Endothelial cell of umbilical vein (primary cell): ENCODE measurements around the gene TMC1. TPM values are rescaled to one million over a fixed set of nuclear protein-coding genes. Genes with fewer than 3 reads are reported as not detected.

Source experiments
- BruUV-seq: library from RNA; stranded (reverse); fragments of 400-500 nt; replicated peaks from 2 replicates; lab custom pipeline; 2021; lab: Mats Ljungman, UMichigan
- CTCF ChIA-PET: fragments of 300-600, 350-600 bp; sonication (Branson Sonifier 250); formaldehyde crosslinking; loops from one replicate; lab custom pipeline; 2021; ENCODE audit warnings: antibody characterized with exemption, inconsistent platforms; lab: Charles Lee
- POLR2A ChIA-PET: fragments of 300-600, 350-600 bp; sonication (Branson Sonifier 250); formaldehyde crosslinking; loops from one replicate; lab custom pipeline; 2021; ENCODE audit warnings: antibody characterized with exemption, inconsistent platforms; lab: Charles Lee
- DNase-seq: peaks from one replicate; pipeline ENCODE4 v3.0.0-alpha.2; 2011; ENCODE audit warnings: low read depth, low spot score
- FAIRE-seq: peaks from 2 replicates; lab custom pipeline; 2011; peaks lifted over from hg19 to GRCh38; lab: Jason Lieb, UNC
- H2AFZ ChIP-seq: 2 replicates; pipeline ENCODE4 v1.6.0; 2012; ENCODE audit warnings: low read depth, low read length, control low read depth, inconsistent platforms
- H3K27ac ChIP-seq: 2 replicates; pipeline ENCODE4 v1.5.1; 2011; ENCODE audit warnings: low read depth, mild to moderate bottlenecking, control low read depth, low read length, moderate library complexity; ENCODE audit not compliant: insufficient read depth
- H3K27me3 ChIP-seq, 2 experiments: 2 replicates each; pipeline versions ENCODE4 v1.6.0 to v1.6.1; 2011; ENCODE audit warnings: low read length in 2 of 2, mixed read lengths in 1 of 2; ENCODE audit not compliant: control insufficient read depth in 2 of 2, insufficient read depth in 2 of 2
- H3K36me3 ChIP-seq, 2 experiments: 2 replicates in 1 of 2; 3 replicates in 1 of 2; pipeline ENCODE4 v1.5.1; 2011; ENCODE audit warnings: low read length in 2 of 2, mild to moderate bottlenecking in 1 of 2, moderate library complexity in 1 of 2; ENCODE audit not compliant: control insufficient read depth in 2 of 2, insufficient read depth in 2 of 2; ENCODE audit errors: extremely low read depth in 1 of 2
- H3K4me1 ChIP-seq: 3 replicates; pipeline ENCODE4 v1.5.1; 2011; ENCODE audit warnings: mild to moderate bottlenecking, low read length; ENCODE audit not compliant: control insufficient read depth, insufficient read depth; ENCODE audit errors: extremely low read depth
- H3K4me2 ChIP-seq: 2 replicates; pipeline ENCODE4 v1.6.1; 2011; ENCODE audit warnings: low read length, control low read depth, mixed read lengths; ENCODE audit not compliant: insufficient read depth
- H3K4me3 ChIP-seq, 3 experiments: fragments of 200-600 bp in 1 of 3; sonication (generic), shearing (Covaris generic) in 1 of 3; replicated peaks in 1 of 3; 2 replicates each; pipeline ENCODE4 v1.5.1; 2011 to 2016; ENCODE audit warnings: control low read depth in 3 of 3, low read length in 3 of 3, mild to moderate bottlenecking in 2 of 3, inconsistent platforms in 1 of 3, low read depth in 1 of 3, moderate library complexity in 1 of 3; ENCODE audit not compliant: insufficient read depth in 1 of 3
- H3K79me2 ChIP-seq: 2 replicates; pipeline ENCODE4 v1.6.0; 2012; ENCODE audit warnings: low read length, inconsistent platforms; ENCODE audit not compliant: control insufficient read depth, insufficient read depth
- H3K9ac ChIP-seq: replicated peaks from 2 replicates; pipeline ENCODE3; 2011; ENCODE audit warnings: low read length, control low read depth; ENCODE audit not compliant: insufficient read depth; ENCODE audit errors: extremely low read depth
- H3K9me1 ChIP-seq: replicated peaks from 3 replicates; pipeline ENCODE4 v1.6.0; 2011; ENCODE audit warnings: mild to moderate bottlenecking, low read length; ENCODE audit not compliant: control insufficient read depth, insufficient read depth; ENCODE audit errors: extremely low read depth
- H3K9me3 ChIP-seq: replicated peaks from 2 replicates; pipeline ENCODE4 v1.5.1; 2012; ENCODE audit warnings: low read length, inconsistent platforms; ENCODE audit not compliant: control insufficient read depth, insufficient read depth
- H4K20me1 ChIP-seq: replicated peaks from 2 replicates; pipeline ENCODE3; 2011; ENCODE audit warnings: mild to moderate bottlenecking, low read length; ENCODE audit not compliant: control insufficient read depth, insufficient read depth; ENCODE audit errors: extremely low read depth
- EZH2 ChIP-seq: IDR thresholded peaks from 2 replicates; pipeline ENCODE4 v1.6.1; 2012; ENCODE audit warnings: borderline replicate concordance, low read depth, mild to moderate bottlenecking, moderate library complexity, low read length, inconsistent platforms; ENCODE audit not compliant: severe bottlenecking
- FOS ChIP-seq: IDR thresholded peaks from 2 replicates; pipeline ENCODE4 v1.6.1; 2011; ENCODE audit warnings: mild to moderate bottlenecking, low read length, moderate library complexity, borderline replicate concordance; ENCODE audit not compliant: insufficient read depth
- GATA2 ChIP-seq: IDR thresholded peaks from 2 replicates; pipeline ENCODE4 v1.7.0; 2011; ENCODE audit warnings: low read depth, mild to moderate bottlenecking, moderate library complexity, mixed read lengths, low read length; ENCODE audit not compliant: insufficient read length, insufficient read depth
- JUN ChIP-seq: IDR thresholded peaks from 2 replicates; pipeline ENCODE4 v1.6.1; 2011; ENCODE audit warnings: borderline replicate concordance, low read depth; ENCODE audit not compliant: insufficient read length, insufficient read depth
- MYC ChIP-seq: IDR thresholded peaks from one replicate; pipeline ENCODE4 v1.6.1; 2011; ENCODE audit warnings: mild to moderate bottlenecking, low read depth, low read length
- POLR2A ChIP-seq: IDR thresholded peaks from 2 replicates; pipeline ENCODE4 v1.6.1; 2012; ENCODE audit warnings: low read depth, mild to moderate bottlenecking, control low read depth, low read length
- POLR2AphosphoS5 ChIP-seq: IDR thresholded peaks from 2 replicates; pipeline ENCODE4 v1.6.1; 2012; ENCODE audit warnings: low read depth, mild to moderate bottlenecking, control low read depth, low read length, moderate library complexity; ENCODE audit not compliant: insufficient read depth
- dilution Hi-C: fragments of 300-500 bp; cut with MboI; formaldehyde crosslinking; loops from one replicate; pipeline ENCODE4 v1.15.0; 2019; ENCODE audit warnings: low sequenced_read_pairs; ENCODE audit not compliant: extremely low pct_ligation_motif_present
- intact Hi-C: fragments of 100-400 bp; cut with micrococcal nuclease; formaldehyde crosslinking; loops from one replicate; pipeline ENCODE4 v1.10.0; 2022
- polyA plus RNA-seq, 4 experiments: library from polyadenylated mRNA; depleted of rRNA in 3 of 4; stranded (reverse) in 3 of 4; unstranded in 1 of 4; fragments of >200 nt; gene quantifications; 2 replicates each; pipeline versions ENCODE4 v1.2.1 to v1.2.3, GENCODE V29; 2011 to 2012; ENCODE audit warnings: missing spikeins in 1 of 4
- total RNA-seq: library from RNA; stranded (reverse); gene quantifications from 2 replicates; pipeline ENCODE4 v1.2.3, GENCODE V29; 2021
- TF ChIP-seq, protein P1 (sequence below), 2 donors: IDR thresholded peaks; 1 replicate in 1 of 2; 2 replicates in 1 of 2; pipeline ENCODE4 v1.5.1; 2011; ENCODE audit warnings: low read length in 2 of 2, mild to moderate bottlenecking in 2 of 2, moderate library complexity in 2 of 2, control low read depth in 1 of 2, inconsistent platforms in 1 of 2, low read depth in 1 of 2; ENCODE audit not compliant: insufficient read depth in 1 of 2; ENCODE audit errors: extremely low read depth in 1 of 2
- TF ChIP-seq, protein P2 (sequence below): IDR thresholded peaks from 2 replicates; pipeline ENCODE4 v1.6.1; 2011; ENCODE audit not compliant: insufficient read depth, insufficient read length

TMC1 gene
- total and polyA plus RNA-seq, 2 donors (not counting 3 experiments of a cell fraction or from before 2014, with no cell fraction given): 1.5 TPM; not detected in 1

DNA sequence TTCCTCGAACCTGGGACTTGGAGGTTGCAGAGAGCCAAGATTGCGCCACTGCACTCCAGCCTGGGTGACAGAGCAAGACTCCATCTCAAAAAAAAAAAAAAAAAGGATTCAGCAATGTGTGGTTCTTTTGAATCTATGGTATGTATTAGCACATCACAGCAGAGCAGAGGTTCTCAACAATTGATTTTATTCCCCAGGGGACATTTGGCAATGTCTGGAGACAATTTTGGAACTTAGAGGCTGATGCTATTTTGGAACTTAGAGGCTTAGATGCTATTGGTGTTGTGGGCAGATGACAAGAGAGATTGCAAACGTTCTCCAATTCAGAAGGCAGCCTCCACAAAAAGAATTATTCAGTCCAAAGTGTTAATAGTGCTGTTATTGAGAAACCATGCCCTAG is 115.2 kb downstream of the TMC1 start:
- Histone ChIP-seq H3K9me1 (no peaks in the 10 kb centered on the region), H2AFZ (no peak overlapping the region), H3K9me3 (no peaks in the 10 kb centered on the region), H3K4me2 (no peak overlapping the region), H3K36me3 (no peaks in the 10 kb centered on the region), H3K79me2 (no peaks in the 10 kb centered on the region), H3K27ac (no peak overlapping the region), H3K4me1 (no peaks in the 10 kb centered on the region), H3K4me3 (no peak overlapping the region), H3K27me3 (no peaks in the 10 kb centered on the region), H3K9ac (no peak overlapping the region), H4K20me1 (no peaks in the 10 kb centered on the region)
- DNase-seq: no peak
- BruUV-seq: no TSS peak
- no peak for FAIRE-seq
- POLR2A ChIA-PET: no interaction called here
- CTCF ChIA-PET: no interaction called here
- dilution Hi-C loops: no loop called here
- TF ChIP-seq GATA2 (no peak), MYC (no peak), JUN (no peak), POLR2A (no peak), EZH2 (no peak), FOS (no peak), POLR2AphosphoS5 (no peak)
- TF ChIP-seq, protein P1, sequence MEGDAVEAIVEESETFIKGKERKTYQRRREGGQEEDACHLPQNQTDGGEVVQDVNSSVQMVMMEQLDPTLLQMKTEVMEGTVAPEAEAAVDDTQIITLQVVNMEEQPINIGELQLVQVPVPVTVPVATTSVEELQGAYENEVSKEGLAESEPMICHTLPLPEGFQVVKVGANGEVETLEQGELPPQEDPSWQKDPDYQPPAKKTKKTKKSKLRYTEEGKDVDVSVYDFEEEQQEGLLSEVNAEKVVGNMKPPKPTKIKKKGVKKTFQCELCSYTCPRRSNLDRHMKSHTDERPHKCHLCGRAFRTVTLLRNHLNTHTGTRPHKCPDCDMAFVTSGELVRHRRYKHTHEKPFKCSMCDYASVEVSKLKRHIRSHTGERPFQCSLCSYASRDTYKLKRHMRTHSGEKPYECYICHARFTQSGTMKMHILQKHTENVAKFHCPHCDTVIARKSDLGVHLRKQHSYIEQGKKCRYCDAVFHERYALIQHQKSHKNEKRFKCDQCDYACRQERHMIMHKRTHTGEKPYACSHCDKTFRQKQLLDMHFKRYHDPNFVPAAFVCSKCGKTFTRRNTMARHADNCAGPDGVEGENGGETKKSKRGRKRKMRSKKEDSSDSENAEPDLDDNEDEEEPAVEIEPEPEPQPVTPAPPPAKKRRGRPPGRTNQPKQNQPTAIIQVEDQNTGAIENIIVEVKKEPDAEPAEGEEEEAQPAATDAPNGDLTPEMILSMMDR (IDR thresholded peaks at IDR 0.05; ENCODE audit: extremely low read depth in 1 of 2, insufficient read depth in 1 of 2, low read depth in 1 of 2, low read length in 2 of 2): no peak
- TF ChIP-seq, protein P2, sequence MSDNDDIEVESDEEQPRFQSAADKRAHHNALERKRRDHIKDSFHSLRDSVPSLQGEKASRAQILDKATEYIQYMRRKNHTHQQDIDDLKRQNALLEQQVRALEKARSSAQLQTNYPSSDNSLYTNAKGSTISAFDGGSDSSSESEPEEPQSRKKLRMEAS: no peak
- intact Hi-C loops: no loop called here
